ENCODE results near the gene STX4.

The STX4 gene

GRCh38 chr16:31025339-31025738 is 8.0 kb upstream of the STX4 start (continued):
- TF ChIP-seq, protein P1, sequence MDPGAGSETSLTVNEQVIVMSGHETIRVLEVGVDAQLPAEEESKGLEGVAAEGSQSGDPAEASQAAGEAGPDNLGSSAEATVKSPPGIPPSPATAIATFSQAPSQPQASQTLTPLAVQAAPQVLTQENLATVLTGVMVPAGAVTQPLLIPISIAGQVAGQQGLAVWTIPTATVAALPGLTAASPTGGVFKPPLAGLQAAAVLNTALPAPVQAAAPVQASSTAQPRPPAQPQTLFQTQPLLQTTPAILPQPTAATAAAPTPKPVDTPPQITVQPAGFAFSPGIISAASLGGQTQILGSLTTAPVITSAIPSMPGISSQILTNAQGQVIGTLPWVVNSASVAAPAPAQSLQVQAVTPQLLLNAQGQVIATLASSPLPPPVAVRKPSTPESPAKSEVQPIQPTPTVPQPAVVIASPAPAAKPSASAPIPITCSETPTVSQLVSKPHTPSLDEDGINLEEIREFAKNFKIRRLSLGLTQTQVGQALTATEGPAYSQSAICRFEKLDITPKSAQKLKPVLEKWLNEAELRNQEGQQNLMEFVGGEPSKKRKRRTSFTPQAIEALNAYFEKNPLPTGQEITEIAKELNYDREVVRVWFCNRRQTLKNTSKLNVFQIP (CRISPR knock-in tag; IDR thresholded peaks at IDR 0.05; ENCODE audit: borderline replicate concordance, low read depth), result no peak
- TF ChIP-seq TOX (CRISPR knock-in tag; IDR thresholded peaks at IDR 0.05; ENCODE audit: borderline replicate concordance) (no peak), GLIS3 (CRISPR knock-in tag; IDR thresholded peaks at IDR 0.05) (no peak), ZNF70 (CRISPR knock-in tag; IDR thresholded peaks at IDR 0.05) (no peak), OSR1 (CRISPR knock-in tag; IDR thresholded peaks at IDR 0.05) (no peak), ZFP3 (CRISPR knock-in tag; IDR thresholded peaks at IDR 0.05) (no peak), ZNF8 (CRISPR knock-in tag; IDR thresholded peaks at IDR 0.05) (no peak), TCF4 (CRISPR knock-in tag; IDR thresholded peaks at IDR 0.05; ENCODE audit: borderline replicate concordance) (no peak), BACH2 (CRISPR knock-in tag; IDR thresholded peaks at IDR 0.05; ENCODE audit: borderline replicate concordance) (no peak), RARB (CRISPR knock-in tag; IDR thresholded peaks at IDR 0.05) (no peak)

DNA sequence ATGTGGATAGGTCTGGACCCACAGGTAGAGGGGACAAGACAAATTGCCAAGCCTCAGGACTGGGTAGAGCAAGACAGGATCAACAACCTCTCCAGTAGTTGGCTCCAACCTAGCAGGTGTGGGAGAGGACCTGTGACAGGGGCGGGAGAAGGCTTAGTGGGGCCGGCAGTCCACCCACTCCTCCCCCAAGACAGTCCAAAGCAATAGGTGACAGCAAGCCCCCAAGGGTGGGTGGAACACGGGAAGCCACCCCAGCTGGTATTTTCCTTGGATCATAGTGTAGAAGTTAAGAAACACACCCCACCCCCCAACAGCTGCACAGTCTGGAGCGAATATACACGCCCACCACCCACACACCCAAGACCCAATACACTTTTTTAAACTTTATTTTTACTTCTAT is 4.1 kb upstream of the STX4 start:
- no peak for ATAC-seq
- TF ChIP-seq, protein P2, sequence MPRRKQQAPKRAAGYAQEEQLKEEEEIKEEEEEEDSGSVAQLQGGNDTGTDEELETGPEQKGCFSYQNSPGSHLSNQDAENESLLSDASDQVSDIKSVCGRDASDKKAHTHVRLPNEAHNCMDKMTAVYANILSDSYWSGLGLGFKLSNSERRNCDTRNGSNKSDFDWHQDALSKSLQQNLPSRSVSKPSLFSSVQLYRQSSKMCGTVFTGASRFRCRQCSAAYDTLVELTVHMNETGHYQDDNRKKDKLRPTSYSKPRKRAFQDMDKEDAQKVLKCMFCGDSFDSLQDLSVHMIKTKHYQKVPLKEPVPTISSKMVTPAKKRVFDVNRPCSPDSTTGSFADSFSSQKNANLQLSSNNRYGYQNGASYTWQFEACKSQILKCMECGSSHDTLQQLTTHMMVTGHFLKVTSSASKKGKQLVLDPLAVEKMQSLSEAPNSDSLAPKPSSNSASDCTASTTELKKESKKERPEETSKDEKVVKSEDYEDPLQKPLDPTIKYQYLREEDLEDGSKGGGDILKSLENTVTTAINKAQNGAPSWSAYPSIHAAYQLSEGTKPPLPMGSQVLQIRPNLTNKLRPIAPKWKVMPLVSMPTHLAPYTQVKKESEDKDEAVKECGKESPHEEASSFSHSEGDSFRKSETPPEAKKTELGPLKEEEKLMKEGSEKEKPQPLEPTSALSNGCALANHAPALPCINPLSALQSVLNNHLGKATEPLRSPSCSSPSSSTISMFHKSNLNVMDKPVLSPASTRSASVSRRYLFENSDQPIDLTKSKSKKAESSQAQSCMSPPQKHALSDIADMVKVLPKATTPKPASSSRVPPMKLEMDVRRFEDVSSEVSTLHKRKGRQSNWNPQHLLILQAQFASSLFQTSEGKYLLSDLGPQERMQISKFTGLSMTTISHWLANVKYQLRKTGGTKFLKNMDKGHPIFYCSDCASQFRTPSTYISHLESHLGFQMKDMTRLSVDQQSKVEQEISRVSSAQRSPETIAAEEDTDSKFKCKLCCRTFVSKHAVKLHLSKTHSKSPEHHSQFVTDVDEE (CRISPR knock-in tag; IDR thresholded peaks at IDR 0.05), result no peak
- TF ChIP-seq CSDC2 (CRISPR knock-in tag; IDR thresholded peaks at IDR 0.05), result no peak
- TF ChIP-seq ARNTL (CRISPR knock-in tag; IDR thresholded peaks at IDR 0.05; ENCODE audit: borderline replicate concordance, low read depth), result no peak
- TF ChIP-seq RARB (CRISPR knock-in tag; IDR thresholded peaks at IDR 0.05), result no peak
- TF ChIP-seq, protein P3, sequence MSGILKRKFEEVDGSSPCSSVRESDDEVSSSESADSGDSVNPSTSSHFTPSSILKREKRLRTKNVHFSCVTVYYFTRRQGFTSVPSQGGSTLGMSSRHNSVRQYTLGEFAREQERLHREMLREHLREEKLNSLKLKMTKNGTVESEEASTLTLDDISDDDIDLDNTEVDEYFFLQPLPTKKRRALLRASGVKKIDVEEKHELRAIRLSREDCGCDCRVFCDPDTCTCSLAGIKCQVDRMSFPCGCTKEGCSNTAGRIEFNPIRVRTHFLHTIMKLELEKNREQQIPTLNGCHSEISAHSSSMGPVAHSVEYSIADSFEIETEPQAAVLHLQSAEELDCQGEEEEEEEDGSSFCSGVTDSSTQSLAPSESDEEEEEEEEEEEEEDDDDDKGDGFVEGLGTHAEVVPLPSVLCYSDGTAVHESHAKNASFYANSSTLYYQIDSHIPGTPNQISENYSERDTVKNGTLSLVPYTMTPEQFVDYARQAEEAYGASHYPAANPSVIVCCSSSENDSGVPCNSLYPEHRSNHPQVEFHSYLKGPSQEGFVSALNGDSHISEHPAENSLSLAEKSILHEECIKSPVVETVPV (CRISPR knock-in tag; IDR thresholded peaks at IDR 0.05), result no peak
- TF ChIP-seq, protein P1 (CRISPR knock-in tag; IDR thresholded peaks at IDR 0.05; ENCODE audit: borderline replicate concordance, low read depth), result no peak
- TF ChIP-seq ZFP30 (CRISPR knock-in tag; IDR thresholded peaks at IDR 0.05), result no peak
- TF ChIP-seq TCF4 (CRISPR knock-in tag; IDR thresholded peaks at IDR 0.05; ENCODE audit: borderline replicate concordance), result no peak
- no peak for TF ChIP-seq ZNF8 (CRISPR knock-in tag; IDR thresholded peaks at IDR 0.05)
- TF ChIP-seq TOX (CRISPR knock-in tag; IDR thresholded peaks at IDR 0.05; ENCODE audit: borderline replicate concordance), result no peak
- TF ChIP-seq ZFP3 (CRISPR knock-in tag; IDR thresholded peaks at IDR 0.05), result no peak
- no peak for TF ChIP-seq GLIS3 (CRISPR knock-in tag; IDR thresholded peaks at IDR 0.05)
- no peak for TF ChIP-seq ISL1 (CRISPR knock-in tag; IDR thresholded peaks at IDR 0.05)
- no peak for TF ChIP-seq ZNF565 (CRISPR knock-in tag; conservative IDR thresholded peaks at IDR 0.05; ENCODE audit: low read depth)
- TF ChIP-seq OSR1 (CRISPR knock-in tag; IDR thresholded peaks at IDR 0.05), result no peak

- ATAC-seq, result no peak
- TF ChIP-seq ISL1 (CRISPR knock-in tag; IDR thresholded peaks at IDR 0.05) (no peak), PPARA (CRISPR knock-in tag; IDR thresholded peaks at IDR 0.05; ENCODE audit: borderline replicate concordance) (no peak), TCF4 (CRISPR knock-in tag; IDR thresholded peaks at IDR 0.05; ENCODE audit: borderline replicate concordance) (no peak), TOX (CRISPR knock-in tag; IDR thresholded peaks at IDR 0.05; ENCODE audit: borderline replicate concordance) (no peak), CREB5 (CRISPR knock-in tag; IDR thresholded peaks at IDR 0.05; ENCODE audit: low read depth) (no peak), SNAI2 (CRISPR knock-in tag; IDR thresholded peaks at IDR 0.05) (no peak), ESRRG (CRISPR knock-in tag; IDR thresholded peaks at IDR 0.05) (no peak), ZNF8 (CRISPR knock-in tag; IDR thresholded peaks at IDR 0.05) (no peak), ARNTL (CRISPR knock-in tag; IDR thresholded peaks at IDR 0.05; ENCODE audit: borderline replicate concordance, low read depth) (no peak), ZC3H10 (CRISPR knock-in tag; IDR thresholded peaks at IDR 0.05) (no peak), ZNF70 (CRISPR knock-in tag; IDR thresholded peaks at IDR 0.05) (no peak), OSR1 (CRISPR knock-in tag; IDR thresholded peaks at IDR 0.05) (no peak)
- TF ChIP-seq, protein P4, sequence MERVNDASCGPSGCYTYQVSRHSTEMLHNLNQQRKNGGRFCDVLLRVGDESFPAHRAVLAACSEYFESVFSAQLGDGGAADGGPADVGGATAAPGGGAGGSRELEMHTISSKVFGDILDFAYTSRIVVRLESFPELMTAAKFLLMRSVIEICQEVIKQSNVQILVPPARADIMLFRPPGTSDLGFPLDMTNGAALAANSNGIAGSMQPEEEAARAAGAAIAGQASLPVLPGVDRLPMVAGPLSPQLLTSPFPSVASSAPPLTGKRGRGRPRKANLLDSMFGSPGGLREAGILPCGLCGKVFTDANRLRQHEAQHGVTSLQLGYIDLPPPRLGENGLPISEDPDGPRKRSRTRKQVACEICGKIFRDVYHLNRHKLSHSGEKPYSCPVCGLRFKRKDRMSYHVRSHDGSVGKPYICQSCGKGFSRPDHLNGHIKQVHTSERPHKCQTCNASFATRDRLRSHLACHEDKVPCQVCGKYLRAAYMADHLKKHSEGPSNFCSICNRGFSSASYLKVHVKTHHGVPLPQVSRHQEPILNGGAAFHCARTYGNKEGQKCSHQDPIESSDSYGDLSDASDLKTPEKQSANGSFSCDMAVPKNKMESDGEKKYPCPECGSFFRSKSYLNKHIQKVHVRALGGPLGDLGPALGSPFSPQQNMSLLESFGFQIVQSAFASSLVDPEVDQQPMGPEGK (CRISPR knock-in tag; IDR thresholded peaks at IDR 0.05; ENCODE audit: borderline replicate concordance), result no peak
- TF ChIP-seq, protein P2 (CRISPR knock-in tag; IDR thresholded peaks at IDR 0.05), result no peak
These were observed 2.1 kb upstream of the STX4 start for GRCh38 chr16:31031276-31031675.
